Right forelimb (tissue), 1 donor: Measurements from ENCODE around the gene SMTNL2.
"Not testable (repeated sequence)": the region's sequence is repeated elsewhere in the genome, so short reads cannot be mapped to it uniquely, and the experiment has no call there.

Experiments used
- DNase-seq: peaks from one replicate; pipeline ENCODE4 v3.0.0-alpha.2; 2018

The SMTNL2 gene

DNA sequence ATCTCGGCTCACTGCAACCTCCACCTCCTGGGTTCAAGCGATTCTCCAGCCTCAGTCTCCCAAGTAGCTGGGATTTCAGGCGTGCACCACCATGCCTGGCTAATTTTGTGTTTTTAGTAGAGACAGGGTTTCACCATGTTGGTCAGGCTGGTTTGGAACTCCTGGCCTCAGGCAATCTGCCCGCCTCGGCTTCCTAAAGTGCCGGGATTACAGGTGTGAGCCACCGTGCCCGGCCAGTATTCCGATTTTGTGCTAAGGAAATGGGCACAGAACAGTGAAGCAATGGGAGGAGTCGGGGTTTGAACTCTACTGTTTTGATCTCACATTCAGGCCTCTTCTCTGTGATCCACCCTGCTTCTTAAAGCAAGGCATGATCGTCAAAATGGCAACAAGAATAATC, 20.4 kb downstream of the SMTNL2 start:
- DNase-seq, result not testable (repeated sequence)

DNA sequence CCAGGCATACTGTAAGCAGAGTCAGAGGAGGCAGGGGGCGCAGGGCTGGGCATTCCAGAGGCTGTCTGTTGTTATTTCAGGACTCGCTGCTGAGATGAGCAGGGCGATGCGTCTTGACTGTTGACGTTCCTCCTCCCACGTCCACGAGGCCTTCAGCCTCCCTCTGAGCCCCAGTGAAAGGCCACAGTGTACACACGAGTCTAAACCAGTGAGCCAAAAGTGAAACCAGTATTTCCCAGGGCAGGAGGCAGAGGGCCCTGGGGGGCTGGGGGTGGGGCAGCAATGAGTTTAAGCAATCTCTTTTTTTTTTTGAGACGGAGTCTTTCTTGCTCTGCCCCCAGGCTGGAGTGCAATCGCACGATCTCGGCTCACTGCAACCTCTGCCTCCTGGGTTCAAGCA, 21.5 kb downstream of the SMTNL2 start:
- no peak for DNase-seq

DNA sequence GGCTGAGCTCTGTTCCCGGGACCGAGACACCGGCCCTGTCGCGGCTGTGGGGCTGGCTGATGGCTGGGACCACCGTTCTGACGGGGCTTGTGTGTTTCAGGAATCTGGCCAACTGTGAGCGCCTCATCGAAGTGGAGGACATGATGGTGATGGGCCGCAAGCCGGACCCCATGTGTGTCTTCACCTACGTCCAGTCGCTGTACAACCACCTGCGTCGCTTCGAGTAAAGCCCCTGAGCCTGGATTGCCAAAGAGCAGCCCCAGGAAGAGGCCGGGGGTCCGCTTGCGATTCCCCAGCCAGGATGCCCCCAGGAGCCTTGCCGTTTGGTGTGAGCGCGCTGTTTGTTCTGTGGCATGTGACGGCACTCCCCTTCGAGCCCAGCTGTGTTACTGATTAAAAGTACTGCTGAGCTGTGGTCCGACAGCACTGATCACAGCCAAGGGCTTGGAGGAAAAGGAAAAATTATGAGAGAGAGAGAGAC, 23.0 kb downstream of the SMTNL2 start:
- DNase-seq, result no peak

- peak; percentile 63 for DNase-seq
Measured at GRCh38 chr17:4607773-4608187, 23.5 kb downstream of the SMTNL2 start.

GRCh38 chr17:4609761-4610160, 25.4 kb downstream of the SMTNL2 start:
- no peak for DNase-seq

- no peak for DNase-seq
Measured at GRCh38 chr17:4610162-4610561, 25.8 kb downstream of the SMTNL2 start.

- DNase-seq, result no peak
Measured at GRCh38 chr17:4610656-4611055, 26.3 kb downstream of the SMTNL2 start.

GRCh38 chr17:4616476-4616875, 32.1 kb downstream of the SMTNL2 start:
- DNase-seq, result no peak

DNA sequence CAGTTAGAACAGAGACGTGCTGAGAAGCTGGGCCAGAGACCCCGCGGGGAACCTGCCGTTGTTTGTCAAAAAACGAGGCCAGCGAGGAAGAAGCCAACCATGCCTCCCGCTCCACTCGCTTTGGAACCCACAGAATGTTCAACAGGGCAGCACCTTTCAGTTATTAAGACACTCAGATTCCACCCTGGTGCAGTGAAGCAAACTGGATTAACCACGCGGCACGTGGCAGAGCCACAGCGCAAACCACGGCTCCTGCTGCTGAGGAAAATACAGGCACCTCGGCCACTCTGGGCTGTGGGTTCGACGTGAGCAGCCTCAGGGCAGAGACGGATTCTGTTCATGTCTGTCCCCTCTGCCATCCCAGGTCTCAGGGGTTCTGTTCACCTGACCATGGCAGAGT, 32.8 kb downstream of the SMTNL2 start:
- no peak for DNase-seq

DNA sequence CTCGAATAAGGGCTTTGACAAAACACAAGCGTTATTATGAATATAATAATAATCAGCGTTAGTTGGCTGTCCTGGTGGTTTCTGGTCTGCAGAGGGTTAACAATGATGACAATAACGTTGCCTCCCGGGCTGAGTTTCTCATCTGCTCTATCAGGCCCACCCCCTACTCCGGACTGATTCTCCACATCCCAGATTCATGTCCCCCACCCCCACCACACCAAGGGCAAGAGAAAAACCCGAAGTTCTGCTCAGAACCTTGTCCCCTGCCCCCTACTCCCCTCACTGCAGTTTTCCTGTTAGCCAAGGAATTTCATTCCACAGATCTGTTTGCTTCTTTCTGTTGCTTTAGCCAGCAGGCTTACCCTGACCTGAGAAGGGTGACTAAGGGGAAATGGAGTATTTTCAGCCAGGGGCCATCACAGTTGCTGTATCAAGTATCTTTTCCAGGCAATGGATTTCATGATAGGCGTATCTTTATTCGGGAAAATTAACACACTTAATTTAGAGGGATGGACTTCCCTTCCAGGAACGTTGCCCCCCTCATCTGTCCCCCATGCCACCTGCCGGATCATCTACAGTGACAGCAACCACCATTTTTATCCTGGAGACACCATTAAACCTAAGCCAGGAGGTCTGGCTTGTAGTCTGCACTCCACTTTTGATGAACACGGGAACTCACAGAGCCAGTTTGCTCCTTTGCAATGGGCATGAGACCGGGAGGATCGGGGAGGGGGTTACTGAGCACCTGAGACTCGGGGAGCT, 33.4 kb downstream of the SMTNL2 start:
- DNase-seq, result no peak

- DNase-seq, result no peak
Measured at GRCh38 chr17:4620531-4621101, 36.3 kb downstream of the SMTNL2 start.

DNA sequence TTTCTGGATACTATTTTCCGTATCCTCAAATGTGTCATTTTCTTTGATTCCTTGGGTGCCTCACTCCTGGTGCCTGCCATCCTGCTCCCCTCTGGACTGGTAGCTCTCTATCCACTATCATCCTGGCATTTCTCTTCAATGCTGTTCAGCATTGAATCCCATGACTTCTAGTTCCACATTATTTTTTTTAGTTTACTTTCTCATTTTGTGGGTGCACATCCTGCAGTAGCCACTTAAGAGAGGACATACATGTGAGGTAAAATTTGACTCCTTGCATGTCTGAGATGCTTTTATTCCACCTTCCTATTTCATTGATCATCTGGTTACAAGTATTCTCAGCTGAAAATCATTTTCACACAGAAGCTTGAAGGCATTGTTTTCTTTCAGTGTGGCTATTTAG, 38.0 kb downstream of the SMTNL2 start:
- DNase-seq, result no peak

DNA sequence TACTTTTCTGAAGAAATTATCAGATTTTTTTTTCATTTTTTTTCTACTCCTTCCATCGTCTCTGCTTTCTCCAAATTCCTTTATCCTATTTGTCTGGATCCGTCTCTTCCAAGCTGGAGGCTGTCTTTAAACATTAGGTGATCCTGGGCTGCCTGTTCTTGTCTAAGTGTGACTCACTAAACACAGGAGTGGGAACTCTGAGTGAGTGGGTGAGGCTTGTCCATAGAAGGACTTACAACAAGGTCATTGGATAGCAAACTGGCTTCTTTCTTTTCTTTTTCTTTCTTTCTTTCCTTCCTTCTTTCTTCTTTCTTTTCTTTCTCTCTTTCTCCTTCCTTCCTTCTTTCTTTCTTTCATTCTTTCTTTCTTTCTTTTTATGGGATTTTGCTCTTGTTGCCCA, 38.9 kb downstream of the SMTNL2 start:
- DNase-seq, result no peak

DNA sequence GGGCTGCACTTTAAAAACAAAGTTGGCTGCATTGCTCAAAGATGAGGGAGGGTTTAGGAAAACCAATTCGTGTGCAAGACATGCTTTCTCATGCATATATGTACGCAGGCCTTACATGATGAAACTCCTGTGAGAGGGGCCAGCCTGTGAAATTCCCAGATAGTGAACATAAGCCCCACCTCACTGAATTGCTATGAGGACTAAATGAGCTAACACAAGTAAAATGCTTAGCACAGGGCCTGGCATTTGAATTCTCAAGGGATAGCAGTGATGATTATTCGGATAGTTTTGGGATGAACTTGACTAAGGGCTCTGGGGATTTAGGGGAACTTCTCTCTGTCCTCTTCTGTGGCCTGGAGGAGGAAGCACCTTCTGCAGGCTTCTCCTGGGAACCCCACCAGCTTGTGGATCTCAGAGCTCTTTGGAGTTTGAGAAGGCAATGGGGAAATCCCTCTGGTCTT, 40.2 kb downstream of the SMTNL2 start:
- not testable (repeated sequence) for DNase-seq

GRCh38 chr17:4625181-4625617, 40.9 kb downstream of the SMTNL2 start:
- no peak for DNase-seq

- DNase-seq, result no peak
Measured at GRCh38 chr17:4626734-4627256, 42.5 kb downstream of the SMTNL2 start.

DNA sequence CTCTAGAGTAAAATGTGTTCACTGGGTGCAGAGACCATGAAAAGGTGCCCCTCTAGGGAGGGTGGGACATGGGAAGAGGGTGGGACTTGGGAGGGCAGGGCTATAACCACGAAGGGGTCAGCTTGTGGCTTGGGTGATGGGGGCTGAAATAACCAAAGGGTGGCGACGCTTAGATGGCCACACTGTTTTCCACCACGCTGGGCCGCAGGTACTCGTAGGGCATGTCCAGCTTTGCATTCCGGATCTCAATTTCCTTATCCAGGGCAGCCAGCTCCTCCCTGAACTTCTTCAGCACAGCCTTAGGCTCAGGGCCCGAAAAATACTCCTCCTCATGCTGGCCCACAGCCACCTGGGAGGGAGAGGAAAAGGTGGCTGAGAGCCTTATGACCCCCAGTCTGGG, 47.1 kb downstream of the SMTNL2 start:
- DNase-seq, result no peak

GRCh38 chr17:4631836-4632580, 47.7 kb downstream of the SMTNL2 start:
- DNase-seq, result no peak

GRCh38 chr17:4632581-4632920, 48.2 kb downstream of the SMTNL2 start:
- DNase-seq, result no peak

DNA sequence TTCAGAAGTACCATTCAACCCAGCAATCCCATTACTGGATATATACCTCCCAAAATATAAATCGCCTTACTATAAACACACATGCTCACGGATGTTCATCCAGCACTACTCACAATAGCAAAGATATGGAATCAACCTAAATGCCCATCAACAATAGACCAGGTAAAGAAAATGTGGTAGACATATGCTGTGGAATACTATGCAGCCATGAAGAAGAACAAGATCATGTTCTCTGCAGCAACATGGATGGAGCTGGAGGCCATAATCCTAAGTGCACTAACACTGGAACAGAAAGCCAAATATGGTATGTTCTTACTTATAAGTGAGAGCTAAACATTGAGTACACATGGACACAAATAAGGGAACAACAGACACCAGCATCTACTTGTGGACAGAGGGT, 49.3 kb downstream of the SMTNL2 start:
- DNase-seq, result no peak

- no peak for DNase-seq
Measured at GRCh38 chr17:4634976-4635375, 50.6 kb downstream of the SMTNL2 start.

- DNase-seq, result no peak
Measured at GRCh38 chr17:4635823-4636375, 51.6 kb downstream of the SMTNL2 start.

DNA sequence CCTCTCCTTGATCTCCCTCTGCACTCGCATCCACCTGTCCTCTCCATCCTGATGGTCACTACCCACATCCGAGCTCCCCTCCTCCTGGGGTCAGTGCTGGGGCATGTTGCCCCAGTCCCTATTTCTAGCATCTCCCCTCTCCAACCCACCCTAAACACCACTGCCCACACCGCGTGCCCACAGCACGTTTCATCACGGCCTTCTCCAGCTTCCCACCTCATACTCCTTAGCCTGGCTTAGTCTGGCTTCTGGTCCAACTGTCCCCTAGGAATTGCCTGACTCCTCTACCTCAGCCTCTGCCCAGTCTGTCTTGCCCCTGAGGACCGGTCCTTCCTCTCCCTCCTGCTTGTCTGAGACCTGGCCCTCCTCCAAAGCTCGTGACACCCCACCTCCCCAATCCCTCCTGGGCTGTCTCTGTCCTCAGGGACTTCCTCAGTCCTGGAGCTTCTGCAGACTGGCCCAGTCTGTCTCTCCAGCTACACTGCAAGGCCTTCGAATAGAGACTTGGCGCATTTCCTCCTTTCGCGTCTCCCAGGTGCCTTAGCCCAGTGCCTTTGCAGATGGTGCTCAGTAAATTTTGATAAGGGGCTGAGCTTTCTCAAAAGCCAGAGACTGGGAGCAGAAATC, 52.3 kb downstream of the SMTNL2 start:
- no peak for DNase-seq
